Left ventricle myocardium inferior (tissue), 1 donor: Measurements from ENCODE around the gene MOK. TPM values are rescaled to one million over a fixed set of nuclear protein-coding genes. Genes with fewer than 3 reads are reported as not detected.

Source experiments
- DNase-seq: peaks from one replicate; pipeline ENCODE4 v3.0.0-alpha.2; 2020
- H3K27ac ChIP-seq: fragments of 200-600 bp; replicated peaks from 2 replicates; pipeline ENCODE4 v1.8.0; 2021
- H3K27me3 ChIP-seq: fragments of 200-600 bp; 2 replicates; pipeline ENCODE4 v1.8.0; 2021; ENCODE audit warnings: low read depth
- H3K36me3 ChIP-seq: fragments of 200-600 bp; 2 replicates; pipeline ENCODE4 v1.8.0; 2021
- H3K4me1 ChIP-seq: fragments of 200-600 bp; 2 replicates; pipeline ENCODE4 v1.8.0; 2021
- H3K4me3 ChIP-seq: fragments of 200-600 bp; 2 replicates; pipeline ENCODE4 v1.8.0; 2021; ENCODE audit warnings: mild to moderate bottlenecking, moderate library complexity
- H3K9me3 ChIP-seq: fragments of 200-600 bp; replicated peaks from 2 replicates; pipeline ENCODE4 v1.8.0; 2021
- intact Hi-C: fragments of 100-400 bp; cut with micrococcal nuclease; formaldehyde crosslinking; loops from one replicate; pipeline ENCODE4 v1.11.0; 2022
- total RNA-seq: library from RNA; stranded (reverse); fragmentation: NEBNext Ultra II Directional; extraction: Animal tissue kit (Norgen Biotek cat#: 25700); gene quantifications from one replicate; pipeline ENCODE4 v1.2.1, GENCODE V29; 2021
- TF ChIP-seq, protein P1 (sequence below): fragments of 200-600 bp; IDR thresholded peaks from 2 replicates; pipeline ENCODE4 v1.8.0; 2021; ENCODE audit warnings: antibody characterized with exemption, mild to moderate bottlenecking, borderline replicate concordance
- donor health status: DM: no; HTN: yes; CAD: no; lungs with severe emphysema.

Gene MOK
- total RNA-seq, 1 donor from 2014 or later = 12.2 TPM

DNA sequence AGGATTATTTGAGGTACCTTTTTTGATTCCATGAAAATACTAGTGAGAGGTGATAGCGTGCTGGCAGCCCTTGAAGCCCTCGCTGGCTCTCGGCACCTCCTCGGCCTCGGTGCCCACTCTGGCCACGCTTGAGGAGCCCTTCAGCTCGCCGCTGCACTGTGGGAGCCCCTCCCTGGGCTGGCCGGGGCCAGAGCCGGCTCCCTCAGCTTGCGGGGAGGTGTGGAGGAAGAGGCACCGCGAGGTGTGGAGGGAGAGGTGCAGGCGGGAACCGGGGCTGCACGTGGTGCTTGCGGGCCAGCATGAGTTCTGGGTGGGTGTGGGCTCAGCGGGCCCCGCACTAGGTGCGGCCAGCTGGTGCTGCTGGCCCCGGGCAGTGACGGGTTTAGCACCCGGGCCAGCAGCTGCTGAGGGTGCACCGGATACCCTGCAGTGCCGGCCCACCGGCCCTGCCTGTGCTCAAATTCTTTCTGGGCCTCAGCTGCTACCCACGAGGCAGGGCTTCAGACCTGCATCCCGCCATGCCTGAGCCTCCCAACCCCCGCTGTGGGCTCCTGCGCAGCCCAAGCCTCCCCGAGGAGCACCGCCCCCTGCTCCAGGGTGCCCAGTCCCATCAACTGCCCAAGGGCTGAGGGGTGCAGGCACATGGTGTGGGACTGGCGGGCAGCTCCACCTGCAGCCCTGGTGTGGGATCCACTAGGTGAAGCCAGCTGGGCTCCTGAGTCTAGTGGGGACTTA, 7.4 kb downstream of the MOK start:
- no peak overlapping the region for H3K4me3 ChIP-seq
- TF ChIP-seq, protein P1, sequence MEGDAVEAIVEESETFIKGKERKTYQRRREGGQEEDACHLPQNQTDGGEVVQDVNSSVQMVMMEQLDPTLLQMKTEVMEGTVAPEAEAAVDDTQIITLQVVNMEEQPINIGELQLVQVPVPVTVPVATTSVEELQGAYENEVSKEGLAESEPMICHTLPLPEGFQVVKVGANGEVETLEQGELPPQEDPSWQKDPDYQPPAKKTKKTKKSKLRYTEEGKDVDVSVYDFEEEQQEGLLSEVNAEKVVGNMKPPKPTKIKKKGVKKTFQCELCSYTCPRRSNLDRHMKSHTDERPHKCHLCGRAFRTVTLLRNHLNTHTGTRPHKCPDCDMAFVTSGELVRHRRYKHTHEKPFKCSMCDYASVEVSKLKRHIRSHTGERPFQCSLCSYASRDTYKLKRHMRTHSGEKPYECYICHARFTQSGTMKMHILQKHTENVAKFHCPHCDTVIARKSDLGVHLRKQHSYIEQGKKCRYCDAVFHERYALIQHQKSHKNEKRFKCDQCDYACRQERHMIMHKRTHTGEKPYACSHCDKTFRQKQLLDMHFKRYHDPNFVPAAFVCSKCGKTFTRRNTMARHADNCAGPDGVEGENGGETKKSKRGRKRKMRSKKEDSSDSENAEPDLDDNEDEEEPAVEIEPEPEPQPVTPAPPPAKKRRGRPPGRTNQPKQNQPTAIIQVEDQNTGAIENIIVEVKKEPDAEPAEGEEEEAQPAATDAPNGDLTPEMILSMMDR = no peak
- no peak overlapping the region for H3K27ac ChIP-seq
- H3K4me1 ChIP-seq = peaks cover 14% of the 10 kb centered on the region
- no peaks in the 10 kb centered on the region for H3K9me3 ChIP-seq
- intact Hi-C loops = no loop called here
- no peaks in the 10 kb centered on the region for H3K36me3 ChIP-seq
- H3K27me3 ChIP-seq = no peaks in the 10 kb centered on the region
- no peak for DNase-seq

DNA sequence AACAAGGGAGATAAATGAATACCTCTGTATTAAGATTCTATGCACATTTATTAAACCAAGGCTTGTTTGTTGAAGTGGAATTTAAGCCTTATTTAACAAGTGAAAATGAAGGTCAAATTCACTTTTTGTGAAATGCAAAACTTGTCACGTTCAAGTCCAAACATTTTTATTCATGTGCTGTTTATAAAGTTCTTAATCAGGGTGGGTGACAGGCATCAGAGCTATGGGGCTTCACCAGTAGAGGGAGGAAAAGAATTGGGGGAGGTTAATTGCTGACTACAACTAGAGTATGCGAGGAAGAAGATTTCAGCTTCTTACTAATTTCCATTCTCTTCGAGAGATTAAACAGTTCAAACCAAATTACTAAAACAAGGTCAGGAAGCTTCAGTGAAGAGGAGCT, 9.7 kb downstream of the MOK start:
- no peak for DNase-seq
- Histone ChIP-seq H3K36me3 (no peaks in the 10 kb centered on the region), H3K27me3 (no peaks in the 10 kb centered on the region), H3K4me1 (peaks cover 14% of the 10 kb centered on the region), H3K4me3 (no peak overlapping the region), H3K9me3 (no peaks in the 10 kb centered on the region), H3K27ac (peak overlapping the region; percentile 73)
- TF ChIP-seq, protein P1 = peak; percentile 37
- intact Hi-C loops = no loop called here

DNA sequence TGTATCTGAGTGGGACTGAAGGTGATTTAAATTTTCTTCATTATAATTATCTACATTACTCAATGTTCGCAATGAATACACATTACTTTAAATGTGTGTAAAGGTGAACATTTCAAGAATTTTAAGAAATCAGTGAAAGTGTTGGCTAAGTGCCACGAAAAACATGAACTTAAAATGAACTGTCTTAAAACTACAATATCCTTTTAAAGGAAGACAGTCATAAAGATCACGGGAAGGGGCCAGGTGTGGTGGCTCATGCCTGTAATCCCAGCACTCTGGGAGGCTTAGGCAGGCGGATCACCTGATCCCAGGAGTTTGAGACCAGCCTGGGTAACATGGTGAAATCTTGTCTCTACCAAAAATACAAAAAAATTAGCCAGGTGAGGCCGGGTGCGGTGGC, 11.2 kb downstream of the MOK start:
- Histone ChIP-seq H3K9me3 (no peaks in the 10 kb centered on the region), H3K4me3 (no peak overlapping the region), H3K27ac (no peak overlapping the region), H3K36me3 (no peaks in the 10 kb centered on the region), H3K4me1 (peaks cover 14% of the 10 kb centered on the region), H3K27me3 (no peaks in the 10 kb centered on the region)
- intact Hi-C loops = no loop called here
- DNase-seq = no peak
- TF ChIP-seq, protein P1 = no peak

DNA sequence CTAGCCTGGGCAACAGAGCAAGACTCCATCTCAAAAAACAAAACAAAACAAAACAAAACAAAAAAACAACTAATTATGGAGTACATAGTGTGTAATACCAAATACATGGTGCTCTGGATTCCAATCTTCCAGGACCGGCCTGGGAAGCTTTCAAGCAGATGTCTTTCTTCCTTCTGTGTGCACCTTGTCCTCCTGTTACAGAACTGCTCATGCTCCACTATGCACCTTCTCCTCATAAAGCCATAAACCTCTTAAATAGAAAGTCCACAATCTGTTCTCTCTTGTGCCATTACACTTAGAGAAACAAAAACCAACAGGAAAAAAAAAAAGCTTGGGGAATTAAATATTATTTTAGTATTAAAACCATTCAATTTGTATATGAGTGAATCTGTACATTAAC, 12.5 kb downstream of the MOK start:
- intact Hi-C loops = no loop called here
- no peak overlapping the region for H3K4me3 ChIP-seq
- no peaks in the 10 kb centered on the region for H3K36me3 ChIP-seq
- TF ChIP-seq, protein P1 = no peak
- no peak for DNase-seq
- H3K9me3 ChIP-seq = no peaks in the 10 kb centered on the region
- H3K27me3 ChIP-seq = no peaks in the 10 kb centered on the region
- H3K4me1 ChIP-seq = peaks cover 14% of the 10 kb centered on the region
- no peak overlapping the region for H3K27ac ChIP-seq

DNA sequence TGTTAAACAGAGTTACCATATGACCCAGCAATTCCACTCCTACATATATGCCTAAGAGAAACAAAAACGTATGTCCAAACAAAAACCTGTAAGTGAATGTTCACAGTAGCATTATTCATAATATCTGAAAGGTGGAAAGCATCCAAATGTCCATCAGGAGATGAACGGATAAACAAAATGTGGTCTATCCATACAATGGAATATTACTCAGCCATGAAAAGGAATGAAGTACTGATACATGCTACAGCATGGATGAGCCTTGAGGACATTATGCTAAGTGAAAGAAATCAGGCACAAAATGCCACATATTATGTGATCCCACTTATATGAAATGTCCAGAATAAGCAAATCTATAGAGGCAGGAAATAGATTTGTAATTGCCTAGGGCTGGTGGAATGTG, 16.8 kb downstream of the MOK start:
- DNase-seq = no peak
- Histone ChIP-seq H3K9me3 (no peaks in the 10 kb centered on the region), H3K27me3 (no peaks in the 10 kb centered on the region), H3K4me3 (no peak overlapping the region), H3K36me3 (no peaks in the 10 kb centered on the region), H3K4me1 (peaks cover 9% of the 10 kb centered on the region), H3K27ac (no peak overlapping the region)
- intact Hi-C loops = no loop called here
- TF ChIP-seq, protein P1 = no peak
